ENCODE results near the gene BORCS8. TPM values are rescaled to one million over a fixed set of nuclear protein-coding genes. Genes with fewer than 3 reads are reported as not detected.
"Not testable (repeated sequence)": the region's sequence is repeated elsewhere in the genome, so short reads cannot be mapped to it uniquely, and the experiment has no call there.

Gene BORCS8
- total and polyA plus RNA-seq, 2 donors, result 7.8 to 23.2 TPM

DNA sequence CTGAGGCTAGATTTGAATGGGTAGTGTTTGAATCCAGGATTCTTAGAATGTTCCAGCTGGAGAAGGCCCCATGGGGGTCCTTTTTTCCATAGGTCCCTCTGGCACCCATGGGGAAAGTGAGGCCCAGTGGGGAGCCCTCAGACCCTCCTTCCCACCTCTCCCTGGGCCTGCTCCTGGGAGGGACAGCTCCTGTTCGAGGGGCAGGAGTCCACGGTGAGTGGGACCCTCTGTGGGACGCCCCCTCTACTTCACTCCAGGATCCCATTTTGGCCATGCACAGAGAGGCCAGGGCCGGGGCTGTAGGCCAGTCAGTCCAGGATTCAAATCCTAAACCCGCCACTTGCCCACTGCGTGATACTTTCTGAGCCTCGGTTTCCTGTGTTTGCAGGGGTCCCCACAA lies 29.5 kb downstream of the BORCS8 start:
- DNase-seq (ENCODE audit: extremely low spot score), result no peak
- Histone ChIP-seq H3K36me3 (ENCODE audit: insufficient read depth) (no peaks in the 10 kb centered on the region), H3K27ac (ENCODE audit: low read depth) (no peak overlapping the region), H3K4me3 (ENCODE audit: low read depth, low read length) (no peak overlapping the region), H3K4me1 (ENCODE audit: insufficient read depth) (no peaks in the 10 kb centered on the region)
- WGBS, result 91% methylated on average over 7 of the region's 7 CpGs

GRCh38 chr19:19160461-19161035 lies 31.4 kb downstream of the BORCS8 start:
- Histone ChIP-seq H3K4me1 (ENCODE audit: insufficient read depth) (no peaks in the 10 kb centered on the region), H3K4me3 (ENCODE audit: low read depth, low read length) (no peak overlapping the region), H3K27ac (ENCODE audit: low read depth) (no peak overlapping the region), H3K36me3 (ENCODE audit: insufficient read depth) (no peaks in the 10 kb centered on the region)
- DNase-seq (ENCODE audit: extremely low spot score), result no peak
- WGBS, result 59% methylated on average over 26 of the region's 26 CpGs

- Histone ChIP-seq H3K4me3 (ENCODE audit: low read depth, low read length) (no peak overlapping the region), H3K36me3 (ENCODE audit: insufficient read depth) (no peaks in the 10 kb centered on the region), H3K4me1 (ENCODE audit: insufficient read depth) (no peaks in the 10 kb centered on the region), H3K27ac (ENCODE audit: low read depth) (no peak overlapping the region)
- DNase-seq (ENCODE audit: extremely low spot score), result no peak
- 91% methylated on average over 4 of the region's 4 CpGs for WGBS
Observed at GRCh38 chr19:19159534-19159933, 32.4 kb downstream of the BORCS8 start.

- H3K4me1 ChIP-seq (ENCODE audit: insufficient read depth), result no peaks in the 10 kb centered on the region
- WGBS, result 76% methylated on average over 6 of the region's 6 CpGs
- no peak overlapping the region for H3K4me3 ChIP-seq (ENCODE audit: low read depth, low read length)
- no peaks in the 10 kb centered on the region for H3K36me3 ChIP-seq (ENCODE audit: insufficient read depth)
- no peak for DNase-seq (ENCODE audit: extremely low spot score)
- H3K27ac ChIP-seq (ENCODE audit: low read depth), result no peak overlapping the region
Observed at GRCh38 chr19:19157808-19158207, 34.1 kb downstream of the BORCS8 start.

- H3K4me1 ChIP-seq (ENCODE audit: insufficient read depth), result no peaks in the 10 kb centered on the region
- DNase-seq (ENCODE audit: extremely low spot score), result no peak
- H3K27ac ChIP-seq (ENCODE audit: low read depth), result no peak overlapping the region
- no peaks in the 10 kb centered on the region for H3K36me3 ChIP-seq (ENCODE audit: insufficient read depth)
- H3K4me3 ChIP-seq (ENCODE audit: low read depth, low read length), result no peak overlapping the region
- WGBS, result 90% methylated on average over 10 of the region's 10 CpGs
Observed at GRCh38 chr19:19155495-19156219, 36.3 kb downstream of the BORCS8 start.

- Histone ChIP-seq H3K36me3 (ENCODE audit: insufficient read depth) (no peaks in the 10 kb centered on the region), H3K4me3 (ENCODE audit: low read depth, low read length) (no peak overlapping the region), H3K4me1 (ENCODE audit: insufficient read depth) (no peaks in the 10 kb centered on the region), H3K27ac (ENCODE audit: low read depth) (no peak overlapping the region)
- WGBS, result 94% methylated on average over 6 of the region's 6 CpGs
- DNase-seq (ENCODE audit: extremely low spot score), result no peak
Observed at GRCh38 chr19:19154768-19155494, 37.0 kb downstream of the BORCS8 start.

DNA sequence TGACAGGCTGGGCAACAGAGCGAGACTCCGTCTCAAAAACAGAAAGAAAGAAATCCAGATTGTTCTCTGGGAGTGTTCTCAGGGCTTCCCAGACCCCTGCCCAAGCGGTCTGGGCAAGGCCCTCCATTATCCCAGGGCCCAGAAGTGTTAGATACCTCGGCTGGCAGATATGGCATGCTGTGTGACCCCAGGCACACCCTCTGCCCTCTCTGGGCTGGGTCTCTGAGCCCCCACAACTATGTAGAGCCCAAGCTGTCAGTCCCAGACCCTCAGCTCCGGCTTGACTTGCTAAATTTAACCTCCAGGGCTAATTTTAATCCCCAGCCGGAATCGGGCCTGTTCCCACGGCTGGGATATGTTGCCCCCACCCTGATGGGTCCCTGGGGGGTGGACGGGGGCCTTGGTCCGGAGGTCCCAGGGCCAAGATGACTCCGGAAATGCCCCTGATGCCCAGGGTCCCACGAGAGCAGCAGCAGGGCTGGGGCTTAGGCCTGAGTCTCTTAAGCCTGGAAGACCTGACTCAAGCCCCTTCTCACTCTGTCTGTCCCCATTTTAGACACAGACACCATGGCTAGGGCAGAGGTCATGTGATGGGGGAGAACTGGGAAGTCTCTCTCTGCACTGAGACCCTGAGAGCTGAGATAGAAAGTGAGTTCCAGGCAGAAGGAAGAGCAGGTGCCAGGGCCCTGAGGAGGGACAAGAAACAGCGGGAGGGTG lies 39.1 kb downstream of the BORCS8 start:
- DNase-seq (ENCODE audit: extremely low spot score), result no peak
- Histone ChIP-seq H3K36me3 (ENCODE audit: insufficient read depth) (no peaks in the 10 kb centered on the region), H3K4me3 (ENCODE audit: low read depth, low read length) (no peak overlapping the region), H3K27ac (ENCODE audit: low read depth) (no peak overlapping the region), H3K4me1 (ENCODE audit: insufficient read depth) (no peaks in the 10 kb centered on the region)
- 76% methylated on average over 13 of the region's 13 CpGs for WGBS

- no peaks in the 10 kb centered on the region for H3K4me1 ChIP-seq (ENCODE audit: insufficient read depth)
- no peak overlapping the region for H3K27ac ChIP-seq (ENCODE audit: low read depth)
- no peaks in the 10 kb centered on the region for H3K36me3 ChIP-seq (ENCODE audit: insufficient read depth)
- H3K4me3 ChIP-seq (ENCODE audit: low read depth, low read length), result no peak overlapping the region
- 79% methylated on average over 11 of the region's 11 CpGs for WGBS
- DNase-seq (ENCODE audit: extremely low spot score), result no peak
Observed at GRCh38 chr19:19151418-19151817, 40.5 kb downstream of the BORCS8 start.

GRCh38 chr19:19149435-19149834 lies 42.5 kb downstream of the BORCS8 start:
- Histone ChIP-seq H3K4me1 (ENCODE audit: insufficient read depth) (no peaks in the 10 kb centered on the region), H3K4me3 (ENCODE audit: low read depth, low read length) (no peak overlapping the region), H3K27ac (ENCODE audit: low read depth) (no peak overlapping the region), H3K36me3 (ENCODE audit: insufficient read depth) (no peaks in the 10 kb centered on the region)
- WGBS, result 78% methylated on average over 2 of the region's 2 CpGs
- no peak for DNase-seq (ENCODE audit: extremely low spot score)

GRCh38 chr19:19148504-19148903 lies 43.4 kb downstream of the BORCS8 start:
- WGBS, result 96% methylated on average over 8 of the region's 8 CpGs
- not testable (repeated sequence) for H3K36me3 ChIP-seq (ENCODE audit: insufficient read depth); H3K4me1 ChIP-seq (ENCODE audit: insufficient read depth); H3K4me3 ChIP-seq (ENCODE audit: low read depth, low read length); H3K27ac ChIP-seq (ENCODE audit: low read depth); DNase-seq (ENCODE audit: extremely low spot score)

DNA sequence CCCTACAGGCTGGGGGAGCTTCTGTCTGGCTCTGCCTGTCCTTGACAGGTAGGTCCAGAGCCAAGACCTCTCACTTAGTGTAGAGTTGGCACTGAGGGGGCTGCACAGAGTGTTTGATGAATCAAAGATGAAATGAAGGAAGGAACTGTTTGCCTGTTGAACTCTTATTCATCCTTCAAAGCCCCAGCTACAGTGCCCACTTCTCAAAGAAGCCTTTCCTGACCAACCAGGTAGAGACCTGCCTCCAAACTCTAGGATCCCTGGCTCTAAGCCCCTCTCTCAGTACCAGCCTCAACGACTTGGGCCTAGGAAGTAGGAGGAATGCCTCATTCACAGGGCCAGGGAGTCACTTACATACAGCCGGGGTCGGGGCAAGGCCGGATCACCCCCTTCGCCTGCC lies 44.6 kb downstream of the BORCS8 start:
- no peaks in the 10 kb centered on the region for H3K36me3 ChIP-seq (ENCODE audit: insufficient read depth)
- no peak overlapping the region for H3K27ac ChIP-seq (ENCODE audit: low read depth)
- no peak overlapping the region for H3K4me3 ChIP-seq (ENCODE audit: low read depth, low read length)
- WGBS, result 94% methylated on average over 5 of the region's 5 CpGs
- DNase-seq (ENCODE audit: extremely low spot score), result no peak
- H3K4me1 ChIP-seq (ENCODE audit: insufficient read depth), result no peaks in the 10 kb centered on the region

GRCh38 chr19:19146865-19147264 lies 45.1 kb downstream of the BORCS8 start:
- WGBS, result 97% methylated on average over 7 of the region's 7 CpGs

GRCh38 chr19:19145684-19146608 lies 46.0 kb downstream of the BORCS8 start:
- H3K4me3 ChIP-seq (ENCODE audit: low read depth, low read length), result no peak overlapping the region
- no peaks in the 10 kb centered on the region for H3K36me3 ChIP-seq (ENCODE audit: insufficient read depth)
- 30% methylated on average over 47 of the region's 47 CpGs for WGBS
- DNase-seq (ENCODE audit: extremely low spot score), result no peak
- H3K27ac ChIP-seq (ENCODE audit: low read depth), result no peak overlapping the region
- no peaks in the 10 kb centered on the region for H3K4me1 ChIP-seq (ENCODE audit: insufficient read depth)

More at GRCh38 chr19:19146865-19147264, 45.1 kb downstream of the BORCS8 start:
- Histone ChIP-seq H3K27ac (ENCODE audit: low read depth) (no peak overlapping the region), H3K4me1 (ENCODE audit: insufficient read depth) (no peaks in the 10 kb centered on the region), H3K4me3 (ENCODE audit: low read depth, low read length) (no peak overlapping the region), H3K36me3 (ENCODE audit: insufficient read depth) (no peaks in the 10 kb centered on the region)
- DNase-seq (ENCODE audit: extremely low spot score), result no peak
